ENCODE results near the gene SCAF11.

The SCAF11 gene

GRCh38 chr12:45909041-45909713 lies 81.2 kb downstream of the SCAF11 start:
- no peak for DNase-seq

- DNase-seq = no peak
Observed at GRCh38 chr12:45907955-45908354, 82.4 kb downstream of the SCAF11 start.

- DNase-seq = no peak
Observed at GRCh38 chr12:45898094-45898493, 92.3 kb downstream of the SCAF11 start.

GRCh38 chr12:45895961-45896360 lies 94.4 kb downstream of the SCAF11 start:
- no peak for DNase-seq

GRCh38 chr12:45893240-45893639 lies 97.1 kb downstream of the SCAF11 start:
- peak; percentile 3 to 12 for DNase-seq

- no peak for DNase-seq
Observed at GRCh38 chr12:45890276-45890675, 100.1 kb downstream of the SCAF11 start.

GRCh38 chr12:45887544-45887943 lies 102.8 kb downstream of the SCAF11 start:
- DNase-seq = no peak

- DNase-seq = no peak
Observed at GRCh38 chr12:45886685-45887084, 103.7 kb downstream of the SCAF11 start.

GRCh38 chr12:45883187-45883586 lies 107.2 kb downstream of the SCAF11 start:
- DNase-seq = no peak

- no peak for DNase-seq
Observed at GRCh38 chr12:45880533-45880932, 109.8 kb downstream of the SCAF11 start.

GRCh38 chr12:45879363-45879895 lies 110.9 kb downstream of the SCAF11 start:
- no peak for DNase-seq

- DNase-seq = no peak
Observed at GRCh38 chr12:45878630-45879255, 111.6 kb downstream of the SCAF11 start.

GRCh38 chr12:45877069-45877468 lies 113.3 kb downstream of the SCAF11 start:
- no peak for DNase-seq

- no peak for DNase-seq
Observed at GRCh38 chr12:45872446-45872845, 117.9 kb downstream of the SCAF11 start.
